Pancreas (tissue), 10 donors: ENCODE measurements around the gene PARVA. TPM values are rescaled to one million over a fixed set of nuclear protein-coding genes. Genes with fewer than 3 reads are reported as not detected.
"Not testable (repeated sequence)": the region's sequence is repeated elsewhere in the genome, so short reads cannot be mapped to it uniquely, and the experiment has no call there.

Experiments used
- ATAC-seq, 4 donors: fragments of 200-7000 bp; cut with Tn5 transposase; one replicate each; pipeline versions ENCODE4 v1.8.0 to v1.9.1; 2020; ENCODE audit warnings: mild to moderate bottlenecking in 4 of 4, moderate library complexity in 4 of 4
- DNase-seq, 6 donors: peaks; one replicate each; pipeline ENCODE4 v3.0.0-alpha.2; 2020
- FAIRE-seq: peaks from 2 replicates; lab custom pipeline; 2012; peaks lifted over from hg19 to GRCh38; lab: Jason Lieb, UNC
- H3K27ac ChIP-seq, 4 donors: fragments of 200-600 bp; sonication (generic); 1 replicate in 3 of 4; 2 replicates in 1 of 4; pipeline versions ENCODE4 v1.5.0 to v1.8.0; 2020
- H3K27me3 ChIP-seq, 4 donors: fragments of 200-600 bp; one replicate each; pipeline ENCODE4 v1.8.0; 2021
- H3K36me3 ChIP-seq, 3 donors: fragments of 200-600 bp; sonication (generic) in 1 of 3; one replicate each; pipeline versions ENCODE4 v1.5.0 to v1.8.0; 2020 to 2021
- H3K4me1 ChIP-seq, 3 donors: fragments of 200-600 bp; one replicate each; pipeline ENCODE4 v1.8.0; 2021
- H3K4me3 ChIP-seq, 4 donors: fragments of 200-600 bp; sonication (generic) in 2 of 4; one replicate each; pipeline versions ENCODE4 v1.5.0 to v1.8.0; 2020 to 2021
- H3K9me3 ChIP-seq, 4 donors: fragments of 200-600 bp; one replicate each; pipeline ENCODE4 v1.8.0; 2021
- WGBS, 2 donors: extraction: QIAGEN DNeasy Blood & Tissue Kit; methylation state at CpG; one replicate each; pipeline ENCODE4 v1.1.7; 2013; 5-methylcytosine and 5-hydroxymethylcytosine counted together
- intact Hi-C, 3 donors: fragments of 100-400 bp; cut with DNase I; formaldehyde crosslinking; loops; one replicate each; pipeline versions ENCODE4 v1.11.1 to v1.14.2; 2022
- polyA plus RNA-seq, 2 donors: library from polyadenylated mRNA; stranded (reverse); fragments of 200-250 nt; gene quantifications; one replicate each; pipeline ENCODE4 v1.2.3, GENCODE V29; 2013
- total RNA-seq, 6 donors: library from RNA; stranded (reverse); fragmentation: NEBNext Ultra II Directional in 4 of 6; extraction: Animal tissue kit (Norgen Biotek cat#: 25700) in 4 of 6; gene quantifications; one replicate each; pipeline versions ENCODE4 v1.2.1 to v1.2.4, GENCODE V29; 2021 to 2023
- TF ChIP-seq, protein P1 (sequence below), 4 donors: fragments of 200-600 bp; sonication (generic) in 3 of 4; IDR thresholded peaks; one replicate each; pipeline versions ENCODE4 v1.5.0 to v1.8.0; 2021; ENCODE audit warnings: antibody characterized with exemption in 4 of 4
- donor health status: healthy with polysubstance abuse.
- donor health status: DM: no; HTN: no; CAD: no; lungs with moderate emphysema.
- donor health status: DM: no; HTN: no; CAD: no.
- donor health status: control.
- donor health status: control.
- donor health status: Bipolar disorder and iron deficiency.
- donor health status: DM: yes; HTN: yes; CAD: no.
- donor health status: DM: no; HTN: no; CAD: no.
- donor health status: DM: no; HTN: no; CAD: no.
- donor health status: DM: yes; HTN: yes; CAD: no.

Gene PARVA
- total and polyA plus RNA-seq, 8 donors: 12.4 to 61.9 (median 43.1) TPM

DNA sequence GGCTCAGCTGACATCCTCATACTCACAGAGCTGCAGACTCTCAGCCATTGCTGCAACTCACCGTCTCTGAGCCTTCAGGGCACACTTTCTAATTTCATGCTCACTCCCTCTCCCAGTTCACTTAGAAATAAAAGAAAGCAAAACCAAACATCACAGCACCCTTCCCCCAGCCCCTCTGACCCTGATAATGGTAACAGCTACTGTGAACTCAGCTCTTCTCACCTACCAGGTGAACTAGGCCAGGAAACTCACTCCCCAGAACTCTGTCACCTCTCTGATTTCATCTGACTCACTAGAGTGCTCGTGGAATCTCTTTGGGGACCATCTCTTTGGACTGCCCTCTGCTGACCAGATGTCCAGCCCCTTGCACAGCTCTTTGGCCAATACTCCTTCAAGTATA lies 14.5 kb upstream of the PARVA start:
- 32 to 37% methylated on average over 2 of the region's 2 CpGs for WGBS, 2 donors
- no peak for DNase-seq
- Histone ChIP-seq H3K27ac (no peak overlapping the region), H3K36me3 (no peaks in the 10 kb centered on the region), H3K9me3 (no peaks in the 10 kb centered on the region), H3K4me1 (peaks cover 12 to 44% (median 42%) of the 10 kb centered on the region in 3 donors), H3K4me3 (no peak overlapping the region), H3K27me3 (no peaks in the 10 kb centered on the region)
- TF ChIP-seq, protein P1, sequence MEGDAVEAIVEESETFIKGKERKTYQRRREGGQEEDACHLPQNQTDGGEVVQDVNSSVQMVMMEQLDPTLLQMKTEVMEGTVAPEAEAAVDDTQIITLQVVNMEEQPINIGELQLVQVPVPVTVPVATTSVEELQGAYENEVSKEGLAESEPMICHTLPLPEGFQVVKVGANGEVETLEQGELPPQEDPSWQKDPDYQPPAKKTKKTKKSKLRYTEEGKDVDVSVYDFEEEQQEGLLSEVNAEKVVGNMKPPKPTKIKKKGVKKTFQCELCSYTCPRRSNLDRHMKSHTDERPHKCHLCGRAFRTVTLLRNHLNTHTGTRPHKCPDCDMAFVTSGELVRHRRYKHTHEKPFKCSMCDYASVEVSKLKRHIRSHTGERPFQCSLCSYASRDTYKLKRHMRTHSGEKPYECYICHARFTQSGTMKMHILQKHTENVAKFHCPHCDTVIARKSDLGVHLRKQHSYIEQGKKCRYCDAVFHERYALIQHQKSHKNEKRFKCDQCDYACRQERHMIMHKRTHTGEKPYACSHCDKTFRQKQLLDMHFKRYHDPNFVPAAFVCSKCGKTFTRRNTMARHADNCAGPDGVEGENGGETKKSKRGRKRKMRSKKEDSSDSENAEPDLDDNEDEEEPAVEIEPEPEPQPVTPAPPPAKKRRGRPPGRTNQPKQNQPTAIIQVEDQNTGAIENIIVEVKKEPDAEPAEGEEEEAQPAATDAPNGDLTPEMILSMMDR (IDR thresholded peaks at IDR 0.05): no peak
- peak in 1 of 4 donors; percentile 16 for ATAC-seq
- FAIRE-seq: no peak
- intact Hi-C loops: no loop called here

DNA sequence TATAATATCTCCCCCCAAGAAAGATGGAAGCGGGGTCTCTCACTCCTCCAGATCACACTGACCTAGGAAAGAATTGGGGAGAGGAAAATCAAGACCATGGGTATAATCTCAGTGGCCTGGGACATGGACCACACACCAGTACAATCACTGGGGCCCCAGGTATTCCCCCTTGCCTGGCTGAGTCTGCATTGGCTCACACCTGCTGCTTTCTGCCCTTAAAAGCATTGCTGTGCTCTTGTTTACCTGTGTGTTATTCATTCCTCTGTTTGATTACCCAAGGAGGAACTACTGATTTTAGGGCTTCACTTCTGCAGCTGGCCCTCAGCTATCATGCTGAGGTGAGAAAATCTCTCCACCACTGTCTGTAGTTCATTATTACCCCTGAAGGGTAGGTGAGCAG lies 14.0 kb upstream of the PARVA start:
- FAIRE-seq (no peak), ATAC-seq (no peak), DNase-seq (no peak)
- Histone ChIP-seq H3K4me1 (peaks cover 7 to 44% (median 37%) of the 10 kb centered on the region in 3 donors), H3K27ac (no peak overlapping the region), H3K27me3 (no peaks in the 10 kb centered on the region), H3K36me3 (no peaks in the 10 kb centered on the region), H3K4me3 (no peak overlapping the region), H3K9me3 (no peaks in the 10 kb centered on the region)
- intact Hi-C loops: no loop called here
- TF ChIP-seq, protein P1 (IDR thresholded peaks at IDR 0.05): no peak
- 93 to 98% methylated on average over 1 of the region's 1 CpG for WGBS, 2 donors

DNA sequence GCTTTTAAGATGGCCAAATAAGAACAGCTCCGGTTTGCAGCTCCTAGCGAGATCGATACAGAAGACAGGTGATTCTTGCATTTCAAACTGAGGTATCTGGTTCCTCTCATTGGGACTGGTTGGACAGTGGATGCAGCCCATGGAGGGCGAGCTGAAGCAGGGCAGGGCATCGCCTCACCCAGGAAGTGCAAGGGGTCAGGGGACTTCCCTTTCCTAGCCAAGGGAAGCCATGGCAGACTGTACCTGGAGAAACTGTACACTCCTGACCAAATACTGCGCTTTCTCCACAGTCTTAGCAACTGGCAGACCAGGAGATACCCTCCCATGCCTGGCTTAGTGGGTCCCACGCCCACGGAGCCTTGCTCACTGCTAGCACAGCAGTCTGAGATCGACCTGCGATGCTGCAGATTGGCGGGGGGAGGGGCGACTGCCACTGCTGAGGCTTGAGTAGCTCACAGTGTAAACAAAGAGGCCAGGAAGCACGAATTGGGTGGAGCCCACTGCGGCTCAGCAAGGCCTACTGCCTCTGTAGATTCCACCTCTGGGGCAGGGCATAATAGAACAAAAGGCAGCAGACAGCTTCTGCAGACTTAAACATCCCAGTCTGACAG lies 11.3 kb upstream of the PARVA start:
- H3K27me3 ChIP-seq, H3K4me3 ChIP-seq, H3K27ac ChIP-seq, FAIRE-seq, H3K9me3 ChIP-seq, intact Hi-C loops, H3K36me3 ChIP-seq: not testable (repeated sequence)
- DNase-seq: peak; percentile 72 to 88 (median 79)
- peaks cover 5 to 20% (median 16%) of the 10 kb centered on the region in 3 donors for H3K4me1 ChIP-seq
- ATAC-seq: peak in 2 of 4 donors; percentile 77 to 88
- 47 to 48% methylated on average over 14 of the region's 14 CpGs for WGBS, 2 donors

DNA sequence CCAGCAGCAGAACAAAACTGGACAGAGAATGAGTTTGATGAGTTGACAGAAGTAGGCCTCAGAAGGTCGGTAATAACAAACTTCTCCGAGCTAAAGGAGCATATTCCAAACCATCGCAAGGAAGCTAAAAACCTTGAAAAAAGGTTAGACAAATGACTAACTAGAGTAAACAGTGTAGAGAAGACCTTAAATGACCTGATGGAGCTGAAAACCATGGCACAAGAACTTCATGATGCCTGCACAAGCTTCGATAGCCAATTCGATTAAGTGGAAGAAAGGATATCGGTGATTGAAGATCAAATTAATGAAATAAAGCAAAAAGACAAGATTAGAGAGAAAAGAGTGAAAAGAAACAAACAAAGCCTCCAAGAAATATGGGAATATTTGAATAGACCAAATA lies 10.3 kb upstream of the PARVA start:
- H3K27ac ChIP-seq, FAIRE-seq, intact Hi-C loops, H3K4me1 ChIP-seq, ATAC-seq, H3K27me3 ChIP-seq, DNase-seq, H3K9me3 ChIP-seq, H3K4me3 ChIP-seq, H3K36me3 ChIP-seq: not testable (repeated sequence)
- WGBS, 2 donors: 71% methylated on average over 6 of the region's 6 CpGs

DNA sequence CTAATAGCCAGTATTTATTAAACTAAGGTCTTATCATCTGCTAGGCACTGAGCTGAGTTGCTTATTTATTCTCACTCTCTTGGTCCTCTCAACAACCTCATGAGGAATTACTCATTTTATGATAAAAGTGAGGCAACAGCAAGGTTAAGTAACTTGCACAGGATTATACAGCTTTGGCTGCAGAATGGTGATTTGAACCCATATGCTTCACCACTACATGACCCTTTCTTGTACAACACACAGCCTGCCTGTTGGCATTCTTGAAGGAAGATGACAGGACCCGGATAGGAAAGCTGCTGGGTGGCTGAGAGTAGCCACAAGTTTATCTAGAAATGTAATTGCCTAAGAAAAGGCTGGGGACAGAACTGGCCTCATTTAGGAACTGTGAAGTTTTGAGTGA lies 5.3 kb upstream of the PARVA start:
- Histone ChIP-seq H3K4me1 (peaks cover 3 to 16% (median 5%) of the 10 kb centered on the region in 3 donors), H3K27me3 (no peaks in the 10 kb centered on the region), H3K27ac (no peak overlapping the region), H3K9me3 (no peaks in the 10 kb centered on the region), H3K4me3 (no peak overlapping the region), H3K36me3 (no peaks in the 10 kb centered on the region)
- 88 to 91% methylated on average over 1 of the region's 1 CpG for WGBS, 2 donors
- FAIRE-seq (no peak), ATAC-seq (no peak), DNase-seq (no peak)
- TF ChIP-seq, protein P1 (IDR thresholded peaks at IDR 0.05): no peak
- intact Hi-C loops: no loop called here

DNA sequence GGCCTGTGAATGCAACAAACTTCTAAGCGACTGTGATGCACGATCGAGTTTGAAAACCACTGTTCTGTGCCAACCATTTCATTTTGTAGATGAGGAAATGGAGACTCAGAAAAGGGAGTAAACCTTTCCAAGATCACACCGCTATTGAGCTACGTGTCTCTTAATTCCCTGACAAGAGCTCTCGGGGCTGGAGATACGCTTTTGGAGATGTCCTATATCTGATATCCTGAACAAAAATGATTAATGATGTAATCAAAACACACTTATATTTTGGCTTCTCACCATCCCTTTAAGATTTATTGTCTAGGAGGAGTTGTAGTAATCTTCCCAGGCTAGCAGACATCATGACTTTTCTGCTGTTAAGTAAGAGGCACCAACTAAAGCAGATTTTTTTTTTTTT lies 1.7 kb upstream of the PARVA start:
- FAIRE-seq: no peak
- DNase-seq: no peak
- intact Hi-C loops: no loop called here
- Histone ChIP-seq H3K27me3 (no peaks in the 10 kb centered on the region), H3K27ac (peak overlapping the region; percentile 20 to 98 (median 96)), H3K4me1 (peaks cover 3 to 26% (median 5%) of the 10 kb centered on the region in 3 donors), H3K9me3 (no peaks in the 10 kb centered on the region), H3K4me3 (no peak overlapping the region), H3K36me3 (no peaks in the 10 kb centered on the region)
- no peak for ATAC-seq
- WGBS, 2 donors: 62 to 68% methylated on average over 7 of the region's 7 CpGs
- TF ChIP-seq, protein P1 (IDR thresholded peaks at IDR 0.05): no peak
